HEK293 (cell line): Measurements from ENCODE around the gene USP3.

Experiments used
- CTCF ChIA-PET: fragments of 350-600 bp; formaldehyde crosslinking; extraction: SDS; loops from one replicate; lab custom pipeline; 2021; ENCODE audit warnings: antibody characterized with exemption; lab: Yijun Ruan, JAX
- POLR2A ChIA-PET: fragments of 300-600 bp; formaldehyde crosslinking; extraction: SDS; loops from one replicate; lab custom pipeline; 2020; ENCODE audit warnings: antibody characterized with exemption, inconsistent platforms; lab: Yijun Ruan, JAX
- H3K27ac ChIP-seq: fragments of 200-500 bp; sonication (Bioruptor generic); 2 replicates; pipeline ENCODE4 v1.5.1; 2014; ENCODE audit warnings: low read depth, low read length, control low read depth, inconsistent platforms; ENCODE audit errors: extremely low read depth
- H3K36me3 ChIP-seq, 2 experiments: fragments of 200-500 bp in 1 of 2; sonication (Bioruptor generic) in 1 of 2; 1 replicate in 1 of 2; 2 replicates in 1 of 2; pipeline ENCODE4 v1.5.1; 2014 to 2017; ENCODE audit warnings: inconsistent platforms in 2 of 2, low read length in 2 of 2; ENCODE audit not compliant: control insufficient read depth in 2 of 2, insufficient read depth in 1 of 2
- H3K4me1 ChIP-seq: fragments of 200-500 bp; sonication (Bioruptor generic); 2 replicates; pipeline ENCODE4 v1.5.1; 2014; ENCODE audit warnings: mild to moderate bottlenecking, low read length, inconsistent platforms; ENCODE audit not compliant: control insufficient read depth, insufficient read depth
- H3K4me3 ChIP-seq: 2 replicates; pipeline ENCODE4 v1.5.1; 2011; ENCODE audit warnings: low read depth, mild to moderate bottlenecking, control low read depth, low read length, moderate library complexity
- H3K9me3 ChIP-seq: fragments of 200-500 bp; sonication (Bioruptor generic); 2 replicates; pipeline ENCODE4 v1.5.1; 2014; ENCODE audit warnings: low read depth, low read length, inconsistent platforms; ENCODE audit not compliant: control insufficient read depth, insufficient read depth
- INSM2 ChIP-seq: fragments of 450-650 bp; formaldehyde crosslinking; IDR thresholded peaks from 2 replicates; pipeline ENCODE4 v1.5.1; 2016; ENCODE audit warnings: missing biosample characterization, missing genetic modification characterization
- KLF7 ChIP-seq: fragments of 450-650 bp; formaldehyde crosslinking; IDR thresholded peaks from 2 replicates; pipeline ENCODE4 v1.5.1; 2016; ENCODE audit warnings: missing biosample characterization, missing genetic modification characterization, borderline replicate concordance
- PRDM4 ChIP-seq: fragments of 450-650 bp; formaldehyde crosslinking; IDR thresholded peaks from 2 replicates; pipeline ENCODE4 v1.5.1; 2017; ENCODE audit warnings: missing biosample characterization, missing genetic modification characterization
- RBAK ChIP-seq: fragments of 450-650 bp; formaldehyde crosslinking; IDR thresholded peaks from 2 replicates; pipeline ENCODE4 v1.5.1; 2016; ENCODE audit warnings: missing biosample characterization, missing genetic modification characterization
- TCF7L2 ChIP-seq: IDR thresholded peaks from 2 replicates; pipeline ENCODE4 v1.6.1; 2011; ENCODE audit warnings: low read depth, mild to moderate bottlenecking, inconsistent platforms, low read length, moderate library complexity, borderline replicate concordance
- ZBTB20 ChIP-seq: fragments of 450-650 bp; formaldehyde crosslinking; IDR thresholded peaks from 2 replicates; pipeline ENCODE4 v1.5.1; 2016; ENCODE audit warnings: missing biosample characterization, missing genetic modification characterization
- ZBTB44 ChIP-seq: fragments of 450-650 bp; IDR thresholded peaks from 2 replicates; pipeline ENCODE4 v1.5.1; 2018; ENCODE audit warnings: missing biosample characterization, mild to moderate bottlenecking, missing genetic modification characterization
- ZBTB8A ChIP-seq: fragments of 450-650 bp; formaldehyde crosslinking; IDR thresholded peaks from 2 replicates; pipeline ENCODE4 v1.5.1; 2016; ENCODE audit warnings: missing biosample characterization, missing genetic modification characterization
- ZFP3 ChIP-seq: fragments of 450-650 bp; formaldehyde crosslinking; IDR thresholded peaks from 2 replicates; pipeline ENCODE4 v1.5.1; 2016; ENCODE audit warnings: low read depth, missing biosample characterization, missing genetic modification characterization
- ZNF146 ChIP-seq: fragments of 450-650 bp; formaldehyde crosslinking; IDR thresholded peaks from 2 replicates; pipeline ENCODE4 v1.5.1; 2016; ENCODE audit warnings: missing biosample characterization, missing genetic modification characterization
- ZNF148 ChIP-seq: fragments of 450-650 bp; formaldehyde crosslinking; IDR thresholded peaks from 2 replicates; pipeline ENCODE4 v1.5.0; 2017; ENCODE audit warnings: missing biosample characterization, missing genetic modification characterization, borderline replicate concordance
- ZNF155 ChIP-seq: fragments of 450-650 bp; formaldehyde crosslinking; IDR thresholded peaks from 2 replicates; pipeline ENCODE4 v1.5.1; 2016; ENCODE audit warnings: missing biosample characterization, missing genetic modification characterization
- ZNF26 ChIP-seq: fragments of 450-650 bp; formaldehyde crosslinking; IDR thresholded peaks from 2 replicates; pipeline ENCODE4 v1.5.1; 2016; ENCODE audit warnings: missing biosample characterization, missing genetic modification characterization
- ZNF354C ChIP-seq: fragments of 450-650 bp; formaldehyde crosslinking; IDR thresholded peaks from 2 replicates; pipeline ENCODE4 v1.5.1; 2016; ENCODE audit warnings: missing biosample characterization, missing genetic modification characterization, low read depth, borderline replicate concordance
- ZNF366 ChIP-seq: fragments of 450-650 bp; formaldehyde crosslinking; conservative IDR thresholded peaks from 2 replicates; pipeline ENCODE4 v1.5.1; 2016; ENCODE audit warnings: missing biosample characterization, missing genetic modification characterization
- ZNF518A ChIP-seq: fragments of 450-650 bp; formaldehyde crosslinking; conservative IDR thresholded peaks from 2 replicates; pipeline ENCODE4 v1.5.1; 2016; ENCODE audit warnings: low read depth, missing biosample characterization, missing genetic modification characterization
- ZNF701 ChIP-seq: fragments of 450-650 bp; formaldehyde crosslinking; IDR thresholded peaks from 2 replicates; pipeline ENCODE4 v1.5.1; 2016; ENCODE audit warnings: missing biosample characterization, missing genetic modification characterization

Gene USP3

GRCh38 chr15:63586790-63587189, 82.4 kb downstream of the USP3 start (continued):
- no peak for TF ChIP-seq PRDM4
- TF ChIP-seq ZNF354C (tag by site-specific recombination) = no peak

GRCh38 chr15:63587527-63587926, 83.1 kb downstream of the USP3 start:
- POLR2A ChIA-PET = no interaction called here
- H3K27ac ChIP-seq = no peak overlapping the region

GRCh38 chr15:63588826-63589225, 84.4 kb downstream of the USP3 start:
- ChIA-PET POLR2A (no interaction called here), CTCF (no interaction called here)
- Histone ChIP-seq H3K4me3 (no peak overlapping the region), H3K9me3 (no peaks in the 10 kb centered on the region), H3K27ac (no peak overlapping the region), H3K36me3 (peaks cover 6 to 52% of the 10 kb centered on the region in 2 experiments; a peak in 2 of 3 replicates), H3K4me1 (peaks cover 3% of the 10 kb centered on the region; the same call in 1 of the 2 replicates)
- TF ChIP-seq INSM2 (tag by site-specific recombination) (no peak), RBAK (tag by site-specific recombination) (no peak), ZNF518A (tag by site-specific recombination) (no peak)

More at GRCh38 chr15:63587527-63587926, 83.1 kb downstream of the USP3 start:
- Histone ChIP-seq H3K36me3 (peaks cover 6 to 44% of the 10 kb centered on the region in 2 experiments; a peak in 2 of 3 replicates), H3K4me3 (no peak overlapping the region), H3K4me1 (peaks cover 3% of the 10 kb centered on the region; the same call in 1 of the 2 replicates), H3K9me3 (no peaks in the 10 kb centered on the region)
- CTCF ChIA-PET = no interaction called here
- no peak for TF ChIP-seq ZNF148 (tag by site-specific recombination)
- no peak for TF ChIP-seq ZNF155 (tag by site-specific recombination)
- no peak for TF ChIP-seq ZNF26
- TF ChIP-seq ZBTB8A (tag by site-specific recombination) = no peak
- TF ChIP-seq ZFP3 = no peak
- TF ChIP-seq KLF7 (tag by site-specific recombination) = no peak
- no peak for TF ChIP-seq ZNF701 (tag by site-specific recombination)
- no peak for TF ChIP-seq ZNF146 (tag by site-specific recombination)
- TF ChIP-seq TCF7L2 = no peak
- no peak for TF ChIP-seq ZNF366 (tag by site-specific recombination)
- TF ChIP-seq ZBTB44 = no peak
- TF ChIP-seq ZBTB20 = no peak
